HEK293T (cell line): ENCODE results near the gene TPP1.

ENCODE experiments used
- ARNT ChIP-seq: fragments of 450-650 bp; IDR thresholded peaks from 2 replicates; pipeline ENCODE4 v1.6.1; 2017; ENCODE audit warnings: mild to moderate bottlenecking
- BHLHE40 ChIP-seq: fragments of 450-650 bp; IDR thresholded peaks from 2 replicates; pipeline ENCODE4 v1.6.1; 2016; ENCODE audit warnings: mild to moderate bottlenecking, moderate library complexity, borderline replicate concordance
- CTBP1 ChIP-seq: fragments of 450-650 bp; IDR thresholded peaks from 2 replicates; pipeline ENCODE4 v1.6.1; 2016; ENCODE audit warnings: borderline replicate concordance
- ELF4 ChIP-seq: fragments of 450-650 bp; IDR thresholded peaks from 2 replicates; pipeline ENCODE4 v1.6.1; 2017; ENCODE audit warnings: antibody characterized with exemption
- FOXA1 ChIP-seq: fragments of 450-650 bp; IDR thresholded peaks from 2 replicates; pipeline ENCODE4 v1.6.1; 2016; ENCODE audit warnings: mild to moderate bottlenecking
- FOXM1 ChIP-seq: fragments of 450-650 bp; IDR thresholded peaks from 2 replicates; pipeline ENCODE4 v1.6.1; 2017; ENCODE audit warnings: mild to moderate bottlenecking, borderline replicate concordance
- HDGF ChIP-seq: fragments of 450-650 bp; IDR thresholded peaks from 2 replicates; pipeline ENCODE4 v1.6.1; 2017; ENCODE audit warnings: antibody characterized with exemption, borderline replicate concordance
- NFRKB ChIP-seq: fragments of 450-650 bp; IDR thresholded peaks from 2 replicates; pipeline ENCODE4 v1.6.1; 2016; ENCODE audit warnings: mild to moderate bottlenecking, moderate library complexity
- SP1 ChIP-seq: fragments of 450-650 bp; IDR thresholded peaks from 2 replicates; pipeline ENCODE4 v1.6.1; 2017
- SUZ12 ChIP-seq: fragments of 450-650 bp; IDR thresholded peaks from 2 replicates; pipeline ENCODE4 v1.6.1; 2016; ENCODE audit warnings: mild to moderate bottlenecking
- TARDBP ChIP-seq: fragments of 450-650 bp; IDR thresholded peaks from 2 replicates; pipeline ENCODE4 v1.6.1; 2016

DNA sequence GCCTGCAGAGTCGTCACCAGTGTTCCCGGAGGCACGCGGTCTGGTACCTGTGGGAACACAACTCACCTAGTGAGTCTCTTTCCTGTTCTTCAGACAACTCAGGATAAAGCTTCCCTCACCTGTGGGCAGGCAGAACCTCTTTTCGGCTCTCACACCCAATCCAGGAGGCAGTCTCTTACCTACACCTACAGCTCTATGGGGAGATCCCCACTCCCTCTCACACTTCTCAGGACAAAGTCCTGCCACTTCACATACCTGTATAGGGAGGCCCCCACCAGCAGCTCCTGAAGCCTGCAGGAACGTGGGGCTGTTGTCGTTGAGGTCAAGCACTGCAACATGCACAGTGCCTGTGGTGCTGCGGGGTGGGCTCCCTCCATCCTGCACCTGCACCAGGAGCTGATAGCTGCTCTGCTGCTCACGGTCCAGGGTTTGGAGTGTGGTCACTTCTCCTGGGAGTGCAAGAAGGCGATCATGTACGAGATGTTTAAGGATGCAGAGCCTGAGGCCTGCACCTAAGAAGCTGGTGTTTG lies 12.2 kb upstream of the TPP1 start:
- TF ChIP-seq HDGF (no peak), SUZ12 (no peak), FOXA1 (no peak), NFRKB (no peak), BHLHE40 (no peak), TARDBP (no peak), ARNT (no peak), SP1 (no peak), CTBP1 (no peak), FOXM1 (no peak), ELF4 (no peak)
